Fibroblast of skin of right quadriceps (primary cell): ENCODE results near the gene PIK3R5.

ENCODE experiments used
- DNase-seq: peaks from one replicate; pipeline ENCODE4 v3.0.0-alpha.2; 2013

The PIK3R5 gene

GRCh38 chr17:8849311-8850041 lies 116.0 kb downstream of the PIK3R5 start:
- no peak for DNase-seq

GRCh38 chr17:8847891-8848290 lies 117.6 kb downstream of the PIK3R5 start:
- no peak for DNase-seq

GRCh38 chr17:8846768-8847211 lies 118.7 kb downstream of the PIK3R5 start:
- peak; percentile 31 for DNase-seq

- DNase-seq = peak; percentile 18
Observed at GRCh38 chr17:8844229-8845218, 121.0 kb downstream of the PIK3R5 start.

GRCh38 chr17:8843344-8843743 lies 122.2 kb downstream of the PIK3R5 start:
- no peak for DNase-seq

GRCh38 chr17:8841844-8842243 lies 123.7 kb downstream of the PIK3R5 start:
- DNase-seq = no peak

GRCh38 chr17:8839410-8839935 lies 126.0 kb downstream of the PIK3R5 start:
- DNase-seq = no peak

- DNase-seq = no peak
Observed at GRCh38 chr17:8838551-8839095, 126.9 kb downstream of the PIK3R5 start.

- no peak for DNase-seq
Observed at GRCh38 chr17:8837563-8838075, 127.9 kb downstream of the PIK3R5 start.

- no peak for DNase-seq
Observed at GRCh38 chr17:8836821-8837562, 128.5 kb downstream of the PIK3R5 start.

GRCh38 chr17:8835631-8836364 lies 129.7 kb downstream of the PIK3R5 start:
- no peak for DNase-seq

GRCh38 chr17:8835106-8835505 lies 130.4 kb downstream of the PIK3R5 start:
- DNase-seq = no peak

- DNase-seq = no peak
Observed at GRCh38 chr17:8832711-8833352, 132.7 kb downstream of the PIK3R5 start.

GRCh38 chr17:8831234-8831849 lies 134.2 kb downstream of the PIK3R5 start:
- DNase-seq = no peak

GRCh38 chr17:8830141-8830540 lies 135.4 kb downstream of the PIK3R5 start:
- DNase-seq = no peak

- no peak for DNase-seq
Observed at GRCh38 chr17:8829036-8829941, 136.2 kb downstream of the PIK3R5 start.
